Midbrain (tissue), 1 donor: ENCODE measurements around the gene ECHDC3.
"Not testable (repeated sequence)": the region's sequence is repeated elsewhere in the genome, so short reads cannot be mapped to it uniquely, and the experiment has no call there.

Experiments
- DNase-seq: peaks from one replicate; lab custom pipeline; 2025; lab: John Stamatoyannopoulos, UW

Gene ECHDC3

GRCh38 chr10:11715815-11716494 is 26.2 kb upstream of the ECHDC3 start:
- DNase-seq = peak; percentile 18

DNA sequence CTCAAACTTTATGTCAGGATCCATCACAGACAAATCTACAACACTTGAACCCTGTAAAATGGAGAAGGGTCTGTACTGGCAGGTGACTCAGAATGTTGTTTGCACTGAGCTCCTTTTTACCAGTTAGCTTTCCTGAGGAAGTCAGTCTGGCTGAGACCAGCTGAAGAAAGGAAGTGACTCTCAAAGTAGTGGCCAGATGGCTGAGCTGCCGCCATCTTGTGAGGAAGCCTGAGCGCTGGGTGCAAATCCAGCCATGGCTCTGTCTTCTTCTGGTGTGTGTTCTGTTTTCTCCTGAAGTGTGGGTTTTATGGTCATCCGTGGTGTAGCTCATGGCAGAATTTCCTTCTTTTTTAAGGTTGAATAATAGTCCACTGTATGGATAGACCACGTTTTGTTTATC is 25.5 kb upstream of the ECHDC3 start:
- no peak for DNase-seq

DNA sequence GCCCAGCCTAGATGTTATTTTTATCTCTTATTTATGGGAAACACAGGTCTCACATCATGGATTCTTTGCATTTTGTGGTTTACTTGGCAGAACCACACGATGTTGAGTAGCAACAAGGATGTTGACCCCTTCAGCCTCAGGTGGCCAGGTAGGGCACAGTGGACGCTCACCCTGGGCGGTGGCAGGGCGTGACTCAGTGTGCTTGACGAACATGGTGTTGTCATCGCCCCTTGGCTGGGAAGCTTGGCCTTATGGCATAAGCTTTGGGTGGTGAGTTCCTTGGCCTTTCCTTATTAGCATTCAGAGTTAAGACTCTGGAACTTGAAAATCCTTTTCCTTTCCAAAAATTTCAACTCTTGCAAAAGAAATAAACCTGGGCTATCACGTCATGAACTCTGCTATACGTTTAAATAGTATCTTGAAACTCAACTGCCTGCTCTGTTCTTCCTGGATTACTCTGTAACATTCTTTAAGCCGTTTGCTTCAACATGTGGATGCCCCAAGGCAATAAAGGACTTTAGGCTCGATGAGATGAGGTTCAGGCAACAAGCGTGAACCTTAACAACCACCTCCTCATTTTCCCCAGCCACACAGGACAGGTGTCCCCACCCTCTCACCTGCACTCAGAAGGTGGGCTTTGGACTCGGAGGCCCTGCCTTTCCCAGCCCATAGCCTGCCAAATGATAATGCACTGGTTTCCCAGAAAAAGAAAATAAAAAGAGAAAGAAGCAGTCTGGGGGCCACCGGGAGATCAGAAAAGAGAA is 22.5 kb upstream of the ECHDC3 start:
- DNase-seq = no peak

- no peak for DNase-seq
These were observed 21.9 kb upstream of the ECHDC3 start for GRCh38 chr10:11720260-11720741.

- no peak for DNase-seq
These were observed 20.4 kb upstream of the ECHDC3 start for GRCh38 chr10:11721806-11722205.

GRCh38 chr10:11723359-11723758 is 18.8 kb upstream of the ECHDC3 start:
- no peak for DNase-seq

GRCh38 chr10:11724938-11725776 is 17.0 kb upstream of the ECHDC3 start:
- DNase-seq = peak; percentile 64

GRCh38 chr10:11725912-11726311 is 16.3 kb upstream of the ECHDC3 start:
- DNase-seq = no peak

DNA sequence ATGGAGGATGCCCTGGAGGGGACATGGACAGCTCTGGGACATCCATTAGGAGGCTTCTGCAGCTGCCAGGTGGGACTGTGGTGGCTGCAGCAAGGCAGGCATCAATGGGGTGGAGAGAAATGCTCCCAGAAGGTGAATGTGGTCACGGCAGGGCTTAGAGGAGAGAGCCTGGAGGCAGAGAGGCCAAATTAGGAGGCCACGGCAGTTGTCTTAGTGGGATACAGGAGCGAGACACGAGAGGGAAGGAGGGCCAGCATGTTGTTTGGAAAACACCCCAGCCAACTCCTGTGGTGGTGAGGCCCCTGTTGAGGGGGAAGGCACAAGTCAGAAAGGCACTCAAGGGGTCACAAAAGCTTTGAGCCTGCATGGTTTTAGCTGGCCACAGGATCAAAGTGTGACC is 14.6 kb upstream of the ECHDC3 start:
- DNase-seq = no peak

GRCh38 chr10:11728353-11728752 is 13.8 kb upstream of the ECHDC3 start:
- DNase-seq = no peak

DNA sequence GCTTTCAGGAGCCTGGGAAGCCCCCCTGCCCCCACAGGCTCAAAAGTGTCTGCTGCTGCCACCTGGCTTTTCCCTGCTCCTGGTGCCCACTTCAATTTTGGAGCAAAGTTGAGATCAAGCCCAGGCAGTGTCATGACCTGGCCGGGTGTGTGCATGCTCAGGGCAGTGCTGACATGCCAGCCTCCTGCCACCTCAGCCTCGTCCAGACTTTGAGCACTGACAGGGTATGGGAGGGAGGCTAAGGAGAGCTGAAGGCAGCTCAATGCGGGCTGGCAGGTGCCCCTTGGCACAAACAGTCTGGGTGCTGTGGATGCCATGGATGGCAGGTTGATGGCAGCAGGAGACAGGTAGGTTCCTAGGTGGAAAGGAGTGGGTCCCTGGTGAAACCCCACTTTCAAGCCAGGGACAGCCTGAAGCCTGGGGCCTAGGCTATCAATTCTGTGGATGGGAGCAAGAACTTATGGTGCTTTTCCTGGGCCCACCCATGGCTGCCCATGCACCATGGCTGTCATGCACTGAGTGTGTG is 12.3 kb upstream of the ECHDC3 start:
- DNase-seq = no peak

DNA sequence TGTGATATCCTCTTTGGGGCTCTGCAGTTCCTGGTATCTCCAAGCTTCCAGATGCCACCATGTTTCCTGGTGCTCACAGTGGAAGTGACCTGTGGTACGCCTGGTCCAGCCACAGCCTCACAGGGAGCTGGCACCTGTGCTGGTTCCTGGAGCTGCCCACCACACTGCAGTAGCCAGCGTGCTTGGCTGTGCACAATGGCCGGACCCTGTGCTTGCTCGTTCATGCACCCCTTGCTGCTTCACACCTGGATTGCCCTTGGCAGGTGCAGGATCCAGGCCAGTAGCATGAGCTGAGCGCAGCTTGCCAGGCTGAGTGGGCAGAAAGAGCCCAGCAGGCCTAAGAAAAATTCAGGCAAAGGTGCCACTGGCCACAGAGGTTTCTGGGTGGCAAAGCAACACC is 11.4 kb upstream of the ECHDC3 start:
- no peak for DNase-seq

DNA sequence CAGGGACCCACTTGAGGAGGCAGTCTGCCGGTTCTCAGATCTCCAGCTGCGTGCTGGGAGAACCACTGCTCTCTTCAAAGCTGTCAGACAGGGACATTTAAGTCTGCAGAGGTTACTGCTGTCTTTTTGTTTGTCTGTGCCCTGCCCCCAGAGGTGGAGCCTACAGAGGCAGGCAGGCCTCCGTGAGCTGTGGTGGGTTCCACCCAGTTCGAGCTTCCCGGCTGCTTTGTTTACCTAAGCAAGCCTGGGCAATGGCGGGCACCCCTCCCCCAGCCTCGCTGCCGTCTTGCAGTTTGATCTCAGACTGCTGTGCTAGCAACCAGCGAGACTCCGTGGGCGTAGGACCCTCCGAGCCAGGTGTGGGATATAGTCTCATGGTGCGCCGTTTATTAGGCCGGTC is 5.4 kb upstream of the ECHDC3 start:
- DNase-seq = not testable (repeated sequence)

DNA sequence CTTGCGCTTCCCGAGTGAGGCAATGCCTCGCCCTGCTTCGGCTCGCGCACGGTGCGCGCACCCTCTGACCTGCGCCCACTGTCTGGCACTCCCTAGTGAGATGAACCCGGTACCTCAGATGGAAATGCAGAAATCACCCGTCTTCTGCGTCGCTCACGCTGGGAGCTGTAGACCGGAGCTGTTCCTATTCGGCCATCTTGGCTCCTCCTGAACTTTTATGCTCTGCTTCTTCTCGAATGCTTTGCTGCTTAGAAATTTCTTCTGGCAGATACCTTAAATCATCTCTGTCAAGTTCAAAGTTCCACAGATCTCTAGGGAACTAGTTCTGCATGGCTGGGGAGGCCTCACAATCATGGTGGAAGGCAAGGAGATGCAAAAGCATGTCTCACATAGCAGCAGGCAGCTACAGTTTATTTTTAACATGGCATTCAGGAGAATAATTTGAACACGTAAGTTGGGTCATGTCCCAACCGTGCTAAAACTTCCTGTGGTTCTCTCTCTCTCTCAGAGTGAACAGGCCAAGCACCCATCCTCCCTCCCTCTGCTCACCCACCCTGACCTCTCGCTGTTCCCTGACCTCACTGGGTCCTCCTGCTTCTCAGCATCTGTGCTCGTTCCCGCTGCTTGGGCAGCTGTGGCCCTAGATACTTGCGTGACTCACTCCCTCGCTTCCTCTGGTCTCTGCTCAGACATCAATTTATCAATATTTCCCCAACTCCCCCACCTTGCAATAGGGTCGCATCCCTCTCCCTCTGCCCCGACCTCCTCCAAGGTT is 4.7 kb upstream of the ECHDC3 start:
- DNase-seq = not testable (repeated sequence)

DNA sequence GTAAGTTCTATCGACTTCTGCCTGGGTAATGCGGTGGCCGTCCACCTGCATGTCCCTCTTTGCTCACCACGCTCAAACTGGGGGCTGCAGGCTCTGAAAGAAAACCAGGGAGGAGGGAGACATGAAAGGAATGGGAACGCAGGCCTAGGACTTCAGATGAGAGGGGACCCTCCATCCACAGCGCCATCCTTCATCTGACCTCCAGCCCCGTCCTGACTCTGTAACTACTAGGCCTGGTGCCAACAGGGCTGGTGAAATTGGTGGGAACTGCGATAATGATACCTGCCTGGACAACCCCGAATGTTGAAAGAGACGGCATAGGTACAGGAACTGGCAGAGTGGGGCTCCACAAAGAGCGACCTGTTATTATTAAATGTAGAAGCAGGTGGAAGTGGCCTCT is 1.3 kb upstream of the ECHDC3 start:
- DNase-seq = no peak

- DNase-seq = no peak
These were observed 574 bp upstream of the ECHDC3 start for GRCh38 chr10:11741608-11742007.

- no peak for DNase-seq
These were observed 657 bp downstream of the ECHDC3 start for GRCh38 chr10:11742779-11743298.

DNA sequence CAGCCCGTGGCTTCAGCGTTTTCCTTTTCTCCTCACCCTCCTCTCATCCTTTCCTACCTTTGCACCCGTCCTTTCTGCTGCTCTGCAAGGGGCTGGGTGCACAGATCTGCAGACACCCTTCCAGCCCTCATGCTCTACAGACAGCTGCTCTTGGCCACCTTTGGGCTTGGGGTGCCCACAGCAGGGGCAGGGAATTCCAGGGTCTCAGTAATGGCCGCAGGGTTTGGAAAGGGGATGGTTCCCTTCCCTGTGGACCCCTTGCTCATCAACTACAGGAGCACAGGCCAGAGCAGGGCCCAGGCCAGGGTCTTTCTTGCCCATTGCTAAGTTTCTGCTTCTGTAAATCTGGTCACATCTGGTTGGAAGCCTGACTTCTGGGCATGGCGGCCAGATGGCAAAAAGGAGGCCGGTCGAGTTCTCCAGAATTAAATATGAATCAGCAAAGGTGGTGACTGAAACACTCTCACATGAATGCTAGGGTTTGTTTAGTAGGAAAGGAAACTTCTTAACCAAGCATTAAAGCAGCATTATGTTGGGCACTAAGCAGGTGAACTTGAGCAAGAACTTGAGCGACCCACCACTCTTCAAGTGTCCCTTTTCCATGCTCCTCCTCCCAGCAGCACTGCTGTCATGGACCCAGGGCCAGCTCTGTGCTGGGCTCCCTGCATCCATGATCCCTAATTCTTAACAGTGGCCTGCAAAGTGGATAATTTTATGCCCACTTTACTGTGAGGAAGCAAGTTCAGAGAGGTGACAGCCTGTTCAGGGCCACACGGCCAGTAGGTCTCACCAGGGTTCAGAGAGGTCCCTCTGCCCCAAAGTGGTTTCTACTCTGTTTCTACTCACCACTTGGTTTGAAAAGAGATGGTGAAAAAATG is 1.5 kb downstream of the ECHDC3 start:
- DNase-seq = no peak

- no peak for DNase-seq
These were observed 2.9 kb downstream of the ECHDC3 start for GRCh38 chr10:11745045-11745444.

DNA sequence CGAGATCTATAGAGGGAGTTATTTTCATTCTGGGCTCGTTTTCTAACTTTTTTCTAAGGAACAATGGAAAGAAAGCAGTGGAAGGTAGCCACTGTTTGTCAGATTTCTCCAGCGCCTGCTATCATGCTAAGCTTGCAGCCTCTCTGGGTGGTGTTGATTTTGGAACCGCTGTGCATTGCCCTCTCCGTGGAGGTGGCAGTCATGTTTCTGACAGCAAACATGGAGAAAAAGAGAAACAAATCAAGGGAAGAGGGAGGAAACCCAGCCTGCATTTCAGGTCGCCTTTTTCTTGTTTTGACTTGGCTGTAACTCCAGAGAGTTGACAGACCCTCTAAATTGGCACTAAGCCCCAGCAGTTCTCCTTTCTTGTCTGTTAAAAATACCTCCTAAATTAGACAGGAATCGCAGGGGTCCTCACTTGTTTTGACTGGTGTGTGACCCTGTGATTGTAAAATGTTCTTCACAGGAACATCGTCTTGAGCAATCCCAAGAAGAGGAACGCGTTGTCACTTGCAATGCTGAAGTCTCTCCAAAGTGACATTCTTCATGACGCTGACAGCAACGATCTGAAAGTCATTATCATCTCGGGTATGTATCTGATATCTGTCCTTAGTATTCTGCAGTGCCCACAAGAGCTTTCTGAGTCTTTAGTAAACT is 4.8 kb downstream of the ECHDC3 start:
- no peak for DNase-seq
